ENCODE data around the gene EMP1. TPM values are rescaled to one million over a fixed set of nuclear protein-coding genes. Genes with fewer than 3 reads are reported as not detected.
A peak's percentile ranks its signal among the peaks of the same experiment; 100 is the strongest.
"Not testable (repeated sequence)": the region's sequence is repeated elsewhere in the genome, so short reads cannot be mapped to it uniquely, and the experiment has no call there.

The EMP1 gene
- total RNA-seq, 2 experiments from 2014 or later: 3.2 to 4.4 TPM

DNA sequence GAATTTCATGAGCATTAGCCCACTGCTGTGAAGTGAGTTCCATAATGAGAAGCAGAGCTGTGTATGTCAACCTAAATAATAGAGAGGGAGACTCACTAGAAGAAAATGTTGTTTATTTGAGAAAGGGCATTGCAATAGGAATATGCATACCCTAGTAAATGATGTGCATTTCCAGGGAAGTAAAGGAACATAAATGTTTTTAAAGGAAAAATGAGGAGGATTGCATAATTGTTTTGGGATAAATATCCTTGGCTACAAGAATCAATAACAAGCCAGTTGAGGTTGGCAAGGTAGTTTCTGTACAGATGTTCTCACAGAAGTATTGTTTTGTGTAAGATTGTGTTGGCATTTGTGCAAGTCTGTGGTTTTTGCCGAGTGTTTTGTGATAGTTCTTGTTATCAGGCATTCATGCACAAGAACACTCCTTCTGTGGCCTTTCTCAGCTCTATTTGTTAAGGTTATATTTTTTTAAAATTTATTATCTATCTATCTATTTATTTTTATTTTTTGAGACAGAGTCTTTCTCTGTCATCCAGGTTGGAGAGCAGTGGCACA is 47.1 kb downstream of the EMP1 start:
- Mint-ChIP-seq H3K36me3 (no peaks in the 10 kb centered on the region), H3K9me3 (no peaks in the 10 kb centered on the region), H3K4me1 (no peaks in the 10 kb centered on the region), H3K27ac (no peak overlapping the region), H3K27me3 (no peaks in the 10 kb centered on the region), H3K4me3 (no peak overlapping the region)
- DNase-seq: no peak

DNA sequence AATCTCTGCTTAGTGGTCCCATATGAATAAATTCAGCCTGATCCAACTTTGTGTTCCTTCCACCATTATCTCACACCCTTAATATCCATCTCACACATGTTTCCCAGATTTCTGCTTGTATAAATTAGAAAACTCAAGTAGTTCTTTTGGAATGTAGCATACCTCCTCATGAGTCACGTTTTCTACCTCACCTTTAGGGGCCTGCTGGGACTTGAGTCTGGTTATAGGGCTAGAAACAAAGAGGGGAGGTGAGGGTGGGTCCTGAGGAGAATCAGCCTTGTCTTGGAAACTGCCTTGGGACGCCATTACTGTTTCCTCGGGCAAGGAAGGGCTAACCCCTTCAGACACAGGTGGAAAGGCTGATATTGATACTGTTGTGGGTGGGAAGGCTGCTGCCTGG is 51.1 kb downstream of the EMP1 start:
- Mint-ChIP-seq H3K36me3 (no peaks in the 10 kb centered on the region), H3K27ac (no peak overlapping the region), H3K4me3 (no peak overlapping the region), H3K27me3 (peaks cover 5% of the 10 kb centered on the region), H3K4me1 (no peaks in the 10 kb centered on the region), H3K9me3 (no peaks in the 10 kb centered on the region)
- no peak for DNase-seq

DNA sequence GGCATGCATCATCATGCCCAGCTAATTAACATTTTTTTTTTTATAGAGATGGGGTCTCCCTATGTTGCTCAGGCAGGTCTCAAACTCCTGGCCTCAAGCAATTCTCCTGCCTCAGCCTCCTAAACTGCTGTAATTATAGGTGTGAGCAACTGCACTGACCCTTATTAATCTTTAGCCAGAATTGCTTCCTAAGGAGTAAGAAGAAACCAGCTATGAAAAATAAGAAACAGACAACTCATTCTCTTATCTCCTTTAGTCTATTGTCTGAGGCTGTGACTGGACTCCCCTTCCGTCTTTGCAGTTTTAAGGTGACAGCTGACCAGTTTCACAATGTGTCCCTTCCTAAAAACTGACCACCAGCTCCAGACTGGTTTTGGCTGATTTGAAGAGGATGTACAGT is 52.4 kb downstream of the EMP1 start:
- Mint-ChIP-seq H3K4me1 (no peaks in the 10 kb centered on the region), H3K9me3 (no peaks in the 10 kb centered on the region), H3K27me3 (peaks cover 5% of the 10 kb centered on the region), H3K4me3 (no peak overlapping the region), H3K27ac (no peak overlapping the region), H3K36me3 (no peaks in the 10 kb centered on the region)
- DNase-seq: no peak

DNA sequence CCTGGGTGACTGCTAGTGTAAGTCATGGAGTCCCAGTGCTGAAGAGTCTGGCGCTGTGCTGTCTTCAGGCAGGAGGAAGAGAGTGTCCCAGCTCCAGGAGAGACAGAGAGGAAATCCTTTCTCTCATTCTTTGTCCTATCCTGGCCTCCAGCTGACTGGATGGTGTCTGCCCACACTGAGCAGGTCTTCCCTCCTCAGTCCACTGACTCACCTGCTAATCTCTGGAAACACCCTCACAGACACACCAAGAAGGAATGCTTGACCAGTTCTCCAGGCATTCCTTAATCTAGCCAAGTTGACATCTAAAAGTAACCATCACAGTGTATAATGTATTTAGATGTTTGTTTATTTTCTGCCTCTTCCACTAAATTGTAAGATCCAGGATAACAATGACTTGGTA is 53.9 kb downstream of the EMP1 start:
- Mint-ChIP-seq H3K36me3 (no peaks in the 10 kb centered on the region), H3K9me3 (no peaks in the 10 kb centered on the region), H3K27ac (no peak overlapping the region), H3K27me3 (peaks cover 5% of the 10 kb centered on the region), H3K4me1 (no peaks in the 10 kb centered on the region), H3K4me3 (no peak overlapping the region)
- no peak for DNase-seq

DNA sequence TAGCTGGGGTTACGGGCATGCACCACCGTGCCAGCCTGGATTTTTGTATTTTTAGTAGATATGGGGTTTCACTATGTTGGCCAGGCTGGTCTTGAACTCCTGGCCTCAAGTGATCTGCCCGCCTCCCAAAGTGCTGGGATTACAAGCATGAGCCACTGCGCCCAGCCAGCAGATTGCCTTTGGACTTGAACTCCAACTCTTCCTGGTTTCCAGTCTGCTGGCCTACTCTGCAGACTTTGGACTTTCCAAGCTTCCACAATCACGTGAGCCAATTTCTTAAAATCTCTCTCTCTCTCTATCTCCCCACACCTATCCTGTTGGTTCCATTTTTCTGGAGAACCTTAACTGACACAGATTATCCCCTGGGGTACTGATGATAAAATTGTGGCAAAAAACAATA is 55.0 kb downstream of the EMP1 start:
- H3K27me3 Mint-ChIP-seq: peaks cover 5% of the 10 kb centered on the region

DNA sequence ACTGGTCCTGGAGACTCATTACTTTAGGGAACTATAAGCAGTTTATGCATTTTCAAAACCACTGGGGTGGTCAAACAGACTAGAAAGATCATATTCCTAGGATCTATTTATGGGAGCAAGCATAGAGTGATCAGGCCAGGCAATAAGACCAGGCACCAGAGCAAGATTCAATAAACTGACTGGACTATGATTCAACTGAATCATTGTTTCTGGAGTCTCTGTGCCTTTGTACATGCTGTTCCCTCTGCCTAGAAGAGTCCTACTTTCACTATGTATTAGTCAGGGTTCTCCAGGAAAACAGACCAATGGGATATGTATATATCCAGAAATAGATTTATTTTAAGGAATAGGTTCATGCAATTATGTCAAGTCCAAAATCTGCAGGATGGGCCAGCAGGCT is 55.5 kb downstream of the EMP1 start:
- no peak overlapping the region for H3K27ac Mint-ChIP-seq
- H3K4me3 Mint-ChIP-seq: no peak overlapping the region
- no peak for DNase-seq
- H3K36me3 Mint-ChIP-seq: no peaks in the 10 kb centered on the region
- H3K9me3 Mint-ChIP-seq: no peaks in the 10 kb centered on the region
- H3K4me1 Mint-ChIP-seq: peaks cover 2% of the 10 kb centered on the region
- peaks cover 8% of the 10 kb centered on the region for H3K27me3 Mint-ChIP-seq

More for the DNA sequence above, 55.0 kb downstream of the EMP1 start:
- no peaks in the 10 kb centered on the region for H3K36me3 Mint-ChIP-seq
- H3K9me3 Mint-ChIP-seq: no peaks in the 10 kb centered on the region
- no peak for DNase-seq
- no peak overlapping the region for H3K27ac Mint-ChIP-seq
- H3K4me3 Mint-ChIP-seq: no peak overlapping the region
- H3K4me1 Mint-ChIP-seq: peaks cover 2% of the 10 kb centered on the region

DNA sequence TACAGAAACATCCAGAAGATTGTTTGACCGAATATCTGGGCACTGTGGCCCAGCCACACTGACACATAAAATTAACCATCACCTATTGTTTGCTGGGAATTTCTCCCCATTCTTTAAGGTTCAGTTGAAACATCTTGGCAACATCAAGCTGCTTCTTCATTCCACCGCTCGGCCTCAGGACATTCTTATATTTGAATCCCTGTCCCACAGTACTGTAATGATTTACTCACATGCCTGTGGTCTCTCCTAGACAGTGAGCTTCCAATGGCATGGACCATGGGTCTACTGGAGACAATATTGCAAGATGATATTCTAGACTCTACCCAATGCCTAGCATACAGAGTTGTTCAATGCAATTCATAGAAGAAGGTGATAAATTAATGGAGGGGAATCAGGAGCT is 56.1 kb downstream of the EMP1 start:
- no peak overlapping the region for H3K27ac Mint-ChIP-seq
- H3K36me3 Mint-ChIP-seq: no peaks in the 10 kb centered on the region
- DNase-seq: no peak
- no peaks in the 10 kb centered on the region for H3K9me3 Mint-ChIP-seq
- peaks cover 2% of the 10 kb centered on the region for H3K4me1 Mint-ChIP-seq
- peaks cover 8% of the 10 kb centered on the region for H3K27me3 Mint-ChIP-seq
- no peak overlapping the region for H3K4me3 Mint-ChIP-seq

DNA sequence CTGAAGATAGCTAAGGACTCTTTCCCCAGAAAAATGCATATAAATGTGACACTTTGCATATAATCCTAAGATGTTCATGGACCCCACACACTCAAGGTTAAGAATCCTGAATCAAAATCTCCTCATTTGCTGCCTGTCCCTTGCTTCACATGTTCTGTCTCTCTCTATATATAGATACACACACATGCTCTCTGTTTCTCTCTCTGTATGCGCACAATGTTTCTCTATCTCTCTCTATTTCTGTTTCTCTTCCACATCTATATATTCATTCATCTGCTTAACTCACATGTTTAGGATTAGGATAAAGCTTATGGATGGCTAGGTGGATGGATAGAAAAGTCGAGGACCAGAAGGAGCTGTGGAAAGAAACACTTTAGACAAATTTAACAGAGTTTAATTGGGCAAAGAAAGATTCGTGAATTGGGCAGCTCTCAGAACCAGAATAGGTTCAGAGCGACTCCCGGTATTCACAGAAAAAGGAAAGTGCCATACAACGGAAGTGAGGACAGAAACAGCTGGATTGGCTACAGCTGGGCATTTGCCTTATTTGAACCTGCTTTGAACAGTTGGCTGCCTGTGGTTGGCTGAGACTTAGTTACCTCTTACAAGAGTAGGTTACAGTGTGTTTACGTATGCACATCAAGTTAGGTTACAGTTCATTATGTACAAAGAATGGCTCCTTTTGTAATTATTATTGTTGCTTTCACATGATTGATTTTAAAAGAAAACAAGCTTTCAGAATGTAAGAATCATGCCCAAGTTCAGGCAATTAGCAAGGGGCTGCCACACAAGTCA is 57.6 kb downstream of the EMP1 start:
- Mint-ChIP-seq H3K9me3 (no peaks in the 10 kb centered on the region), H3K27ac (no peak overlapping the region), H3K4me3 (no peak overlapping the region), H3K4me1 (peaks cover 2% of the 10 kb centered on the region), H3K27me3 (peaks cover 8% of the 10 kb centered on the region), H3K36me3 (no peaks in the 10 kb centered on the region)
- no peak for DNase-seq

DNA sequence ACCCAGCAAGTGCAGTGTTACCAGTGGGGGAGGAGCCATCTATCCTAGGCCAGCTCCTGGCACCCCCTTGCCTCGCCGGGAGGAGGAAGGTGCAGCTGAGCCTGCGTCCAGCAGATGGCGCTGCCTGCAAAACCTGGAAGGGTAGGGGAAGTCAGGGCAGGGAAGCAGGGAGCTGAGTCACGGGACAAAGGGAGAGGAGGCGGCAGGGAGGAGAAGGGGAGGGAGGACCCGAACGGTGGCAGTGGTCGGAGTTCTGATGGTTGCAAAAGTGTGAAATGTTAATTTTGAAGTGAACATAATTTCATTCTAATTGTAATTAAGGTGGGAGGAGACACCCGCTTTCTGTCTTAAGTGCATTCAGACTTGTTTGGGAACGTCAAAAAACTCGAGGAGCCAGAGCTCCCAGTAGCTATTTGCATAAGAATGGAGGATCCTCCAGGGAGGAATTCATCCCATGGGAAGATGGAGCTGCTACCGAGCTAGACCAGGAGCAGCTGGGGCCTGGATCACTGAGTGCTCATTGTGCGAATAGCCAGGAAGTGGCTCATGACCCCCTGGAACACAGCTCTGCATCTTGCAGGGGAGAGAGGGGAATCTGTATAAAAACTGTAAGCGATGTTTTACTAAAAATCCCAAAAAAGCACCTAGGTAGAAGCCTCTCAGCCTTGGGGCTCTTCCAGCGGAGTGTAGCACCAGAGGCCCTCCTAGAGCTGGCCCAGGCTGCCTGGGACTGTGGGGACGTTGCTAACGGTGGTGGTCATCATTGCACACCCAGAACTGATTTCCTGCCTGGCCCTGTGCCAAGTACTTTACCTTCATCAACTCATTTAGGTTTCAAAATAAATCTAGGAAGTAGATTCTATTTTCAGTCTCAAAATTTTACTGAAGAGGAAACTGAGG is 59.5 kb downstream of the EMP1 start:
- H3K27ac Mint-ChIP-seq: no peak overlapping the region
- H3K27me3 Mint-ChIP-seq: peaks cover 3% of the 10 kb centered on the region
- H3K4me3 Mint-ChIP-seq: peak overlapping the region; percentile 36
- H3K4me1 Mint-ChIP-seq: peaks cover 2% of the 10 kb centered on the region
- peak; percentile 83 for DNase-seq
- no peaks in the 10 kb centered on the region for H3K36me3 Mint-ChIP-seq
- H3K9me3 Mint-ChIP-seq: no peaks in the 10 kb centered on the region

DNA sequence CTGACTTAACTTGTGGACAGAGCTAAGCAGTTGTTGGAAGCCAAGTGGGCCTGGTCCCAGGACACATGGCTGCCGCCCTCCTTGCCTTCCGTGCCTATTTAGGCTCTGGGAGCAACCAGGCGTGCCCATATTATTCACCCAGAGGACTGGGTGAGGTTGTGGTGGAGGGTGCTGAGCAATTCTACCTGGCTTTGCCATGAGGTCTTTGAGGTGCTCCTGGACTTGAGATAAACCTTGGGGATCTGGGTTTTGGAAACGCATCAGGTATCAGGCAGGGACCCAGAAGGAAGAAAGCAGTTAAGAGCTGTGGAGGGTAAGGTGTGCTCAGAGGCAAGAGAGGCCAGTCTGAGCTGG is 60.1 kb downstream of the EMP1 start:
- peaks cover 3% of the 10 kb centered on the region for H3K27me3 Mint-ChIP-seq
- no peak overlapping the region for H3K27ac Mint-ChIP-seq
- no peaks in the 10 kb centered on the region for H3K9me3 Mint-ChIP-seq
- H3K36me3 Mint-ChIP-seq: no peaks in the 10 kb centered on the region
- DNase-seq: no peak
- no peak overlapping the region for H3K4me3 Mint-ChIP-seq
- peaks cover 2% of the 10 kb centered on the region for H3K4me1 Mint-ChIP-seq

DNA sequence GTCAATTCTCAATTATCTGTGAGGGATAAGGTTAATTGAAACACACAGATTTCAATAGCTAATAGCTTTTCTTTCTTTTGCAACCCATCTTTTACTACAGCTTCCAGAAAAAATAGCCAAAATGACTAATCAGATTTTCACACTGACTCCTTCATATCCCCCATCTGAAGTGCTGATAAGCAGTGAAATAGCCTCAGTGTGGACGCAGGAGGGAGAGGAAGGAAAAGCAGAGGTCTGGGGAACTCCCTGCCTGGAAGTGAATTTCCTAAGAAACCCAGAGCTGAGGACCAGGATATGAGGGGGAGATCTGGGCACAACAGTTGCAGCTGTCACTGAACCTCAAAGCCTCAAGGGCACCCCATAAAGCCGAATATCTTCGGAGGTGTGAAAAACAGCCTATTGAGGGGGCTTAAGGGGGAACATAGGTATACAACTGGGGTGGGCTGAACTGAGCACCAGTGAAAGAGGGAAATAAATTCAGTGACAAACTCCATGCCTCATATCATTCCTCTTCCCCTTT is 60.9 kb downstream of the EMP1 start:
- Mint-ChIP-seq H3K27ac (no peak overlapping the region), H3K36me3 (no peaks in the 10 kb centered on the region), H3K4me1 (peaks cover 2% of the 10 kb centered on the region), H3K27me3 (peaks cover 3% of the 10 kb centered on the region), H3K9me3 (no peaks in the 10 kb centered on the region), H3K4me3 (no peak overlapping the region)
- no peak for DNase-seq

DNA sequence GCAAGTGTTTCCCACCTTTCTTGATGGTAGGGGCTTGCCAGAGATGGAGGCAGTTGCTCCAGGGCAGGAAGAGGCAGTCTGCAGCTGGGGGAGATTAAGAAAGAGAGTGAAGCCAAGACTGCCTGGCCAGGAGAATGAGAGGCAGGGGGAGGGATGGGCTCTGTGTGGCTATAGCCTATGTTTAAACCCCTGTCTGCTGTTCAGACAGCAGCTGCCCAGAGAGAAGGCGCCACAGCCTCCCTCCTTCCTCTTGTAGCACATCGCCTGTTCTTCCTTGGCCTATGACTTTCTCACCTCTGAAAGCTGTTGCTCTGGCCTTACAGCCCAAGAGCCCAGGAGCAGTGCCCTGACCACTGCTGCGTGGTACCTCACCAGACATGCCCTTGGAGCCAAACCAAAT is 61.7 kb downstream of the EMP1 start:
- Mint-ChIP-seq H3K9me3 (no peaks in the 10 kb centered on the region), H3K36me3 (no peaks in the 10 kb centered on the region), H3K4me3 (no peak overlapping the region), H3K4me1 (peaks cover 2% of the 10 kb centered on the region), H3K27me3 (peaks cover 3% of the 10 kb centered on the region), H3K27ac (no peak overlapping the region)
- no peak for DNase-seq

DNA sequence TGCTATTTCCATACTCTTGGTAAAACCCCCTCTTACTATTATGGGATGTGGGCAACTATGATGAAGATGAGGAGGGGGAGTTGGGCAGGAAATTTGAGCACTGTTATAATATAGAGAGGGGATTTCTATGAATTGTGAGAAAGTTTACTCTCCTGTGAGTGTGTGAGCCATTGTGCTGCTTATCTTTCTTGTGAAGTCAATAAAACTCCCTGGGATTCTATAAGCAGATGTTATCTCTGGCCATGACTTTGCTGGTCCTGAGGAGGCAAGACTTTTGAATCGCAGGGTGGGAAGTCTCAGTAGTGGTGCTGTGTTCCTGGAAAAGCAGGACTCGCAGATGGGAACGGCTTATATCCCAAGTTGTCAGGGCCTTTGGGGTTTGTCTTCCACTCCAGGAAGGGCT is 62.2 kb downstream of the EMP1 start:
- peaks cover 3% of the 10 kb centered on the region for H3K27me3 Mint-ChIP-seq
- H3K27ac Mint-ChIP-seq: no peak overlapping the region
- H3K4me1 Mint-ChIP-seq: peaks cover 2% of the 10 kb centered on the region
- H3K36me3 Mint-ChIP-seq: no peaks in the 10 kb centered on the region
- H3K4me3 Mint-ChIP-seq: no peak overlapping the region
- H3K9me3 Mint-ChIP-seq: peaks cover 4% of the 10 kb centered on the region
- DNase-seq: no peak

DNA sequence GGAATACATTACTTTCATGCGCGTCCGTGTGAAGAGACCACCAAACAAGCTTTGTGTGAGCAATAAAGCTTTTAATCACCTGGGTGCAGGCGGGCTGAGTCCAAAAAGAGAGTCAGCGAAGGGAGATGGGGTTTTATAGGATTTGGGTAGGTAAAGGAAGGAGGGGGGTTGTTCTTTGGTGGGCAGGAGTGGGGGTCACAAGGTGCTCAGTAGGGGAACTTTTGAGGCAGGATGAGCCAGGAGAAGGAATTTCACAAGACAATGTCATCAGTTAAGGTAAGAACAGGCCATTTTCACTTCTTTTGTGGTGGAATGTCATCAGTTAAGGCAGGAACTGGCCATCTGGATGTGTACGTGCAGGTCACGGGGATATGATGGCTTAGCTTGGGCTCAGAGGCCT is 63.1 kb downstream of the EMP1 start:
- not testable (repeated sequence) for H3K4me1 Mint-ChIP-seq, H3K27ac Mint-ChIP-seq, DNase-seq, H3K36me3 Mint-ChIP-seq, H3K27me3 Mint-ChIP-seq, H3K4me3 Mint-ChIP-seq, H3K9me3 Mint-ChIP-seq

DNA sequence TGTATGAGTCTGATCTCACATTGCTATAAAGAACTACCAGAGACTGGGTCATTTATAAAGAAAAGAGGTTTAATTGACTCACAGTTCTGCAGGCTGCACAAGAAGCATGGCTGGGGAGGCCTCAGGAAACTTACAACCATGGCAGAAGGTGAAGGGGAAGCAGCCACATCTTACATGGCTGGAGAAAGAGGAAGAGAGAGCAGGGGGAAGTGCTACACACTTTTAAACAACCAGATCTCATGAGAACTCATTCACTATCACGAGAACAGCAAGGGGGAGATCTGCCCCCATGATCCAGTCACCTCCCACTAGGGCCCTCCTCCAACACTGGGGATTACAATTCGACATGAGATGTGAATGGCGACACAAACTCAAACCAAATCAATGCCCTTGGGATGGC is 71.3 kb downstream of the EMP1 start:
- not testable (repeated sequence) for H3K36me3 Mint-ChIP-seq, H3K27me3 Mint-ChIP-seq, H3K4me3 Mint-ChIP-seq, H3K27ac Mint-ChIP-seq, H3K4me1 Mint-ChIP-seq, H3K9me3 Mint-ChIP-seq, DNase-seq

All from activated naive CD8-positive, alpha-beta T cell treated with anti-CD3 and anti-CD28 coated beads for 36 hours (primary cell).